Measurements from ENCODE around the gene TMPRSS5.

The TMPRSS5 gene

GRCh38 chr11:113697111-113697510 lies 9.0 kb downstream of the TMPRSS5 start:
- Histone ChIP-seq H3K9me3 (ENCODE audit: insufficient read depth, low read length) (no peaks in the 10 kb centered on the region), H3K4me1 (ENCODE audit: insufficient read depth, insufficient read length) (no peaks in the 10 kb centered on the region), H3K9ac (ENCODE audit: insufficient read length, low read depth) (no peak overlapping the region), H3K36me3 (ENCODE audit: insufficient read depth, insufficient read length, low read length) (no peaks in the 10 kb centered on the region), H3K27me3 (ENCODE audit: insufficient read depth, insufficient read length) (no peaks in the 10 kb centered on the region), H3K4me3 (ENCODE audit: insufficient read length, low read depth) (no peak overlapping the region)
- DNase-seq (ENCODE audit: low read depth, low spot score) = no peak
- TF ChIP-seq SUZ12 (IDR thresholded peaks at IDR 0.05; ENCODE audit: extremely low read depth, insufficient read depth, insufficient read length) (no peak), ZNF274 (IDR thresholded peaks at IDR 0.05; ENCODE audit: low read depth, low read length) (no peak), YY1 (IDR thresholded peaks at IDR 0.05; ENCODE audit: insufficient read depth, insufficient read length) (no peak)

GRCh38 chr11:113695207-113695606 lies 10.9 kb downstream of the TMPRSS5 start:
- Histone ChIP-seq H3K9me3 (ENCODE audit: insufficient read depth, low read length) (no peaks in the 10 kb centered on the region), H3K27me3 (ENCODE audit: insufficient read depth, insufficient read length) (no peaks in the 10 kb centered on the region), H3K36me3 (ENCODE audit: insufficient read depth, insufficient read length, low read length) (no peaks in the 10 kb centered on the region), H3K4me3 (ENCODE audit: insufficient read length, low read depth) (no peak overlapping the region), H3K4me1 (ENCODE audit: insufficient read depth, insufficient read length) (peaks cover 4% of the 10 kb centered on the region), H3K9ac (ENCODE audit: insufficient read length, low read depth) (no peak overlapping the region)
- TF ChIP-seq ZNF274 (IDR thresholded peaks at IDR 0.05; ENCODE audit: low read depth, low read length) (no peak), SUZ12 (IDR thresholded peaks at IDR 0.05; ENCODE audit: extremely low read depth, insufficient read depth, insufficient read length) (no peak), YY1 (IDR thresholded peaks at IDR 0.05; ENCODE audit: insufficient read depth, insufficient read length) (no peak)
- DNase-seq (ENCODE audit: low read depth, low spot score) = no peak

- no peak for DNase-seq (ENCODE audit: low read depth, low spot score)
- H3K9me3 ChIP-seq (ENCODE audit: insufficient read depth, low read length) = no peaks in the 10 kb centered on the region
- H3K4me1 ChIP-seq (ENCODE audit: insufficient read depth, insufficient read length) = peaks cover 4% of the 10 kb centered on the region
- no peaks in the 10 kb centered on the region for H3K27me3 ChIP-seq (ENCODE audit: insufficient read depth, insufficient read length)
- TF ChIP-seq ZNF274 (IDR thresholded peaks at IDR 0.05; ENCODE audit: low read depth, low read length) (no peak), YY1 (IDR thresholded peaks at IDR 0.05; ENCODE audit: insufficient read depth, insufficient read length) (no peak), SUZ12 (IDR thresholded peaks at IDR 0.05; ENCODE audit: extremely low read depth, insufficient read depth, insufficient read length) (no peak)
- no peak overlapping the region for H3K9ac ChIP-seq (ENCODE audit: insufficient read length, low read depth)
- H3K4me3 ChIP-seq (ENCODE audit: insufficient read length, low read depth) = no peak overlapping the region
- no peaks in the 10 kb centered on the region for H3K36me3 ChIP-seq (ENCODE audit: insufficient read depth, insufficient read length, low read length)
Observed at GRCh38 chr11:113694390-113694789, 11.7 kb downstream of the TMPRSS5 start.

- no peak for DNase-seq (ENCODE audit: low read depth, low spot score)
- Histone ChIP-seq H3K27me3 (ENCODE audit: insufficient read depth, insufficient read length) (no peaks in the 10 kb centered on the region), H3K36me3 (ENCODE audit: insufficient read depth, insufficient read length, low read length) (no peaks in the 10 kb centered on the region), H3K4me3 (ENCODE audit: insufficient read length, low read depth) (no peak overlapping the region), H3K9ac (ENCODE audit: insufficient read length, low read depth) (no peak overlapping the region), H3K4me1 (ENCODE audit: insufficient read depth, insufficient read length) (peaks cover 6% of the 10 kb centered on the region), H3K9me3 (ENCODE audit: insufficient read depth, low read length) (no peaks in the 10 kb centered on the region)
- TF ChIP-seq ZNF274 (IDR thresholded peaks at IDR 0.05; ENCODE audit: low read depth, low read length) (no peak), YY1 (IDR thresholded peaks at IDR 0.05; ENCODE audit: insufficient read depth, insufficient read length) (no peak), SUZ12 (IDR thresholded peaks at IDR 0.05; ENCODE audit: extremely low read depth, insufficient read depth, insufficient read length) (no peak)
Observed at GRCh38 chr11:113693030-113693429, 13.1 kb downstream of the TMPRSS5 start.

- Histone ChIP-seq H3K27me3 (ENCODE audit: insufficient read depth, insufficient read length) (no peaks in the 10 kb centered on the region), H3K4me1 (ENCODE audit: insufficient read depth, insufficient read length) (peaks cover 8% of the 10 kb centered on the region), H3K9me3 (ENCODE audit: insufficient read depth, low read length) (no peaks in the 10 kb centered on the region), H3K4me3 (ENCODE audit: insufficient read length, low read depth) (no peak overlapping the region), H3K9ac (ENCODE audit: insufficient read length, low read depth) (no peak overlapping the region), H3K36me3 (ENCODE audit: insufficient read depth, insufficient read length, low read length) (no peaks in the 10 kb centered on the region)
- TF ChIP-seq ZNF274 (IDR thresholded peaks at IDR 0.05; ENCODE audit: low read depth, low read length) (no peak), YY1 (IDR thresholded peaks at IDR 0.05; ENCODE audit: insufficient read depth, insufficient read length) (no peak), SUZ12 (IDR thresholded peaks at IDR 0.05; ENCODE audit: extremely low read depth, insufficient read depth, insufficient read length) (no peak)
- DNase-seq (ENCODE audit: low read depth, low spot score) = no peak
Observed at GRCh38 chr11:113690619-113691569, 15.2 kb downstream of the TMPRSS5 start.

GRCh38 chr11:113689768-113690618 lies 16.1 kb downstream of the TMPRSS5 start:
- no peaks in the 10 kb centered on the region for H3K9me3 ChIP-seq (ENCODE audit: insufficient read depth, low read length)
- TF ChIP-seq SUZ12 (IDR thresholded peaks at IDR 0.05; ENCODE audit: extremely low read depth, insufficient read depth, insufficient read length) (no peak), ZNF274 (IDR thresholded peaks at IDR 0.05; ENCODE audit: low read depth, low read length) (no peak), YY1 (IDR thresholded peaks at IDR 0.05; ENCODE audit: insufficient read depth, insufficient read length) (no peak)
- no peak for DNase-seq (ENCODE audit: low read depth, low spot score)
- no peaks in the 10 kb centered on the region for H3K27me3 ChIP-seq (ENCODE audit: insufficient read depth, insufficient read length)
- no peaks in the 10 kb centered on the region for H3K36me3 ChIP-seq (ENCODE audit: insufficient read depth, insufficient read length, low read length)
- H3K9ac ChIP-seq (ENCODE audit: insufficient read length, low read depth) = no peak overlapping the region
- H3K4me3 ChIP-seq (ENCODE audit: insufficient read length, low read depth) = no peak overlapping the region
- peaks cover 8% of the 10 kb centered on the region for H3K4me1 ChIP-seq (ENCODE audit: insufficient read depth, insufficient read length)

All from NT2/D1 (cell line).